Ishikawa (cell line): ENCODE measurements around the gene COL28A1.

Source experiments
- CEBPB ChIP-seq: IDR thresholded peaks from 2 replicates; pipeline ENCODE4 v1.6.1; 2012
- CREB1 ChIP-seq: IDR thresholded peaks from 2 replicates; pipeline ENCODE4 v1.6.1; 2012; ENCODE audit warnings: low read depth
- EGR1 ChIP-seq: IDR thresholded peaks from 2 replicates; pipeline ENCODE4 v1.6.1; 2012
- EP300 ChIP-seq: IDR thresholded peaks from 2 replicates; pipeline ENCODE4 v1.6.1; 2012; ENCODE audit warnings: borderline replicate concordance
- FOXM1 ChIP-seq: IDR thresholded peaks from 2 replicates; pipeline ENCODE4 v1.6.1; 2012; ENCODE audit warnings: low read depth, borderline replicate concordance
- MAX ChIP-seq: IDR thresholded peaks from 2 replicates; pipeline ENCODE4 v1.6.1; 2012
- NFIC ChIP-seq: IDR thresholded peaks from 2 replicates; pipeline ENCODE4 v1.6.1; 2012
- RAD21 ChIP-seq: IDR thresholded peaks from 2 replicates; pipeline ENCODE4 v1.6.1; 2012; ENCODE audit warnings: low read depth
- REST ChIP-seq: IDR thresholded peaks from 2 replicates; pipeline ENCODE4 v1.6.1; 2012; ENCODE audit warnings: low read depth, mild to moderate bottlenecking
- TAF1 ChIP-seq: IDR thresholded peaks from 2 replicates; pipeline ENCODE4 v1.6.1; 2012; ENCODE audit warnings: low read depth, mild to moderate bottlenecking
- TCF12 ChIP-seq: IDR thresholded peaks from 2 replicates; pipeline ENCODE4 v1.6.1; 2012; ENCODE audit warnings: low read depth
- TEAD4 ChIP-seq: IDR thresholded peaks from 2 replicates; pipeline ENCODE4 v1.6.1; 2012
- USF1 ChIP-seq: IDR thresholded peaks from 2 replicates; pipeline ENCODE4 v1.6.1; 2012
- YY1 ChIP-seq: IDR thresholded peaks from 2 replicates; pipeline ENCODE4 v1.6.1; 2012; ENCODE audit warnings: low read depth
- ZBTB7A ChIP-seq: IDR thresholded peaks from 2 replicates; pipeline ENCODE4 v1.6.1; 2012; ENCODE audit warnings: low read depth

Gene COL28A1

GRCh38 chr7:7416031-7416858 lies 119.4 kb downstream of the COL28A1 start:
- TF ChIP-seq USF1 (no peak), YY1 (no peak), ZBTB7A (no peak), TCF12 (no peak), MAX (no peak), CEBPB (no peak), EP300 (no peak), RAD21 (no peak), REST (no peak), CREB1 (no peak), TAF1 (no peak)

GRCh38 chr7:7414791-7415603 lies 120.7 kb downstream of the COL28A1 start:
- TF ChIP-seq TCF12 (no peak), EGR1 (no peak), YY1 (no peak), TEAD4 (no peak), USF1 (no peak), TAF1 (no peak), EP300 (no peak), CEBPB (no peak), REST (no peak), FOXM1 (no peak), NFIC (no peak), MAX (no peak), ZBTB7A (no peak), RAD21 (no peak), CREB1 (no peak)

GRCh38 chr7:7408001-7408770 lies 127.5 kb downstream of the COL28A1 start:
- TF ChIP-seq TCF12 (no peak), REST (no peak), USF1 (no peak), NFIC (no peak), FOXM1 (no peak), EGR1 (no peak), ZBTB7A (no peak), CREB1 (no peak), TAF1 (no peak), RAD21 (no peak), MAX (no peak), TEAD4 (no peak), CEBPB (no peak), EP300 (no peak), YY1 (no peak)
